Stimulated activated naive B cell treated with anti-CD40 and anti-IgM and Interleukin-4, amounts not matched to agents 10 μg/mL and 1 μg/mL and 100 μg/mL, for 72 hours (primary cell): Measurements from ENCODE around the gene ANO3.

Experiments
- ATAC-seq, 2 donors: fragments of 150-1000 bp; cut with Tn5 transposase; replicated peaks; 2 replicates each; pipeline ENCODE4 v1.10.0; 2021; ENCODE audit warnings: moderate library complexity in 1 of 2
- DNase-seq: peaks from one replicate; pipeline ENCODE4 v3.0.0; 2021
- H3K27ac Mint-ChIP-seq: one replicate; pipeline ENCODE4 v1.8.0; 2022; ENCODE audit warnings: mild to moderate bottlenecking, mixed read lengths
- H3K27me3 Mint-ChIP-seq, 2 donors: one replicate each; pipeline ENCODE4 v1.8.0; 2022; ENCODE audit warnings: mixed read lengths in 2 of 2
- H3K36me3 Mint-ChIP-seq, 2 donors: one replicate each; pipeline ENCODE4 v1.8.0; 2022; ENCODE audit warnings: mixed read lengths in 2 of 2, mild to moderate bottlenecking in 1 of 2
- H3K4me1 Mint-ChIP-seq, 2 donors: one replicate each; pipeline ENCODE4 v1.8.0; 2022; ENCODE audit warnings: mixed read lengths in 2 of 2, mild to moderate bottlenecking in 1 of 2
- H3K4me3 Mint-ChIP-seq, 2 donors: one replicate each; pipeline ENCODE4 v1.8.0; 2022; ENCODE audit warnings: mild to moderate bottlenecking in 2 of 2, mixed read lengths in 2 of 2, moderate library complexity in 1 of 2
- H3K9me3 Mint-ChIP-seq, 2 donors: one replicate each; pipeline ENCODE4 v1.8.0; 2022; ENCODE audit warnings: mixed read lengths in 2 of 2, mild to moderate bottlenecking in 1 of 2

The ANO3 gene

DNA sequence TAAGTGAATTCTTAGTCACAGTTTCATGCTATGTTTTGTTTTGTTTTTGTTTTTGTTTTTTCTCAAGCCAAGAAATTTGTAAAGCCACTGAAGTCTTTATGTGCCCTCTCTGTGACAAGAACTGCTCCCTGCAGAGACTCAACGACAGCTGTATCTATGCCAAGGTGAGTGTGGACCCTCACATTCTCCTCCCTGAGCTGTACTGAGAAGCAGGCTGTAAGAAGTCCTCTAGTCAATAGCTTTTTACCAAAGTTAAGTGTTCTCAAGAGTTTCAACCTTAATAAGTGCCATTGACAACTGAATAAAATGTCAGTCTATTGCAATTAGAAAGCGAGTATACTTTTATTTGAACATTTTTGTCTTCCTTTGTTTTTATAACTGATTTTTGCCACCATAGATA is 221.3 kb downstream of the ANO3 start:
- Mint-ChIP-seq H3K4me3 (no peak overlapping the region), H3K9me3 (peaks cover 0 to 3% of the 10 kb centered on the region in 2 donors), H3K36me3 (no peaks in the 10 kb centered on the region), H3K27me3 (no peaks in the 10 kb centered on the region), H3K4me1 (no peaks in the 10 kb centered on the region), H3K27ac (no peak overlapping the region)
- ATAC-seq (no peak), DNase-seq (no peak)

DNA sequence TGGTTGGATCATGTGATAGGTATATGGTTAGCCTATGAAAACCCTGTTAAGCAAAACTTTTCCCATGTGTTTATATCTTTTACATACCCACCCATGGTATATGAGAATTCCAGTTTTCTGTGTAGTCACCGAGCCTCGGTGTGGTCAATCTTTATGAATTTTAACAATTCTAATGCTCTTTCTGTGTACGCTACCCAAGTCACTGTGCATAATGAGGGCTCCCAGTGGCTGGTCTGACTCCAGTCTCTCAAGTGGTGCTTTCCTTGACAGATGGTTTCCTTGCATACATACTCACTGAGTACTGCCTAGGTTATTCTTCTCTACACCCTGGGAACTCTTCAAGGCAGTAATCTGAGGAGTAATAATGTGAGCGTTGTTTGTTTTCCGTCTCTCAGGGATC is 222.5 kb downstream of the ANO3 start:
- H3K27ac Mint-ChIP-seq, result no peak overlapping the region
- H3K4me3 Mint-ChIP-seq, result no peak overlapping the region
- H3K4me1 Mint-ChIP-seq, result no peaks in the 10 kb centered on the region
- no peak for DNase-seq
- no peaks in the 10 kb centered on the region for H3K27me3 Mint-ChIP-seq
- H3K9me3 Mint-ChIP-seq, result peaks cover 0 to 3% of the 10 kb centered on the region in 2 donors
- H3K36me3 Mint-ChIP-seq, result no peaks in the 10 kb centered on the region
- ATAC-seq, result no peak

- no peak for DNase-seq
These were observed 224.7 kb downstream of the ANO3 start for GRCh38 chr11:26556582-26556981.

DNA sequence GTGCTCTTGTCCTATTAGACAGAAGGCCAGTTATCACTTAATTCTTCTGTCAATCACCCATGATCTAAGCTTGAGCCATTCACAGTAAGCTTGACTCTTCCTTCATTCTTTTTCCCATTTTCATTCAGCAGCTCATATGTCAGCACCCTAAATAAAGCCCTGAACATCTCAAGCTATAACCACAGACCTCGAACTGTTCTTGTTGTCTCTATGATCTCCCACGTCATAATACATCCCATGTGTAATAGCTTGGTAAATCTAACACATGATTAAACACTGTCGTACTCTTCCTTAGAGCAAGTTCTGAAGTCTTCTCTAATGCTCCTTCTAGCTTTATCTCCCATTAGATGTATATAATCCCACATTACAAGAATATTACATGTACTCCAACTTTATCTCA is 225.7 kb downstream of the ANO3 start:
- no peaks in the 10 kb centered on the region for H3K27me3 Mint-ChIP-seq
- H3K36me3 Mint-ChIP-seq, result no peaks in the 10 kb centered on the region
- no peaks in the 10 kb centered on the region for H3K4me1 Mint-ChIP-seq
- DNase-seq (no peak), ATAC-seq (no peak)
- H3K27ac Mint-ChIP-seq, result no peak overlapping the region
- peaks cover 0 to 3% of the 10 kb centered on the region in 2 donors for H3K9me3 Mint-ChIP-seq
- H3K4me3 Mint-ChIP-seq, result no peak overlapping the region

More at GRCh38 chr11:26556582-26556981, 224.7 kb downstream of the ANO3 start:
- Mint-ChIP-seq H3K36me3 (no peaks in the 10 kb centered on the region), H3K27me3 (no peaks in the 10 kb centered on the region), H3K27ac (no peak overlapping the region), H3K9me3 (peaks cover 0 to 3% of the 10 kb centered on the region in 2 donors), H3K4me1 (no peaks in the 10 kb centered on the region), H3K4me3 (no peak overlapping the region)
- ATAC-seq, result no peak

GRCh38 chr11:26558190-26558589 is 226.3 kb downstream of the ANO3 start:
- no peak for DNase-seq
- Mint-ChIP-seq H3K27me3 (no peaks in the 10 kb centered on the region), H3K36me3 (no peaks in the 10 kb centered on the region), H3K27ac (no peak overlapping the region), H3K4me1 (no peaks in the 10 kb centered on the region), H3K4me3 (no peak overlapping the region), H3K9me3 (peaks cover 0 to 2% of the 10 kb centered on the region in 2 donors)
- ATAC-seq, result no peak

- Mint-ChIP-seq H3K4me3 (no peak overlapping the region), H3K27me3 (no peaks in the 10 kb centered on the region), H3K27ac (no peak overlapping the region), H3K9me3 (no peaks in the 10 kb centered on the region), H3K36me3 (no peaks in the 10 kb centered on the region), H3K4me1 (no peaks in the 10 kb centered on the region)
- DNase-seq, result no peak
- no peak for ATAC-seq
These were observed 237.7 kb downstream of the ANO3 start for GRCh38 chr11:26569646-26570045.

DNA sequence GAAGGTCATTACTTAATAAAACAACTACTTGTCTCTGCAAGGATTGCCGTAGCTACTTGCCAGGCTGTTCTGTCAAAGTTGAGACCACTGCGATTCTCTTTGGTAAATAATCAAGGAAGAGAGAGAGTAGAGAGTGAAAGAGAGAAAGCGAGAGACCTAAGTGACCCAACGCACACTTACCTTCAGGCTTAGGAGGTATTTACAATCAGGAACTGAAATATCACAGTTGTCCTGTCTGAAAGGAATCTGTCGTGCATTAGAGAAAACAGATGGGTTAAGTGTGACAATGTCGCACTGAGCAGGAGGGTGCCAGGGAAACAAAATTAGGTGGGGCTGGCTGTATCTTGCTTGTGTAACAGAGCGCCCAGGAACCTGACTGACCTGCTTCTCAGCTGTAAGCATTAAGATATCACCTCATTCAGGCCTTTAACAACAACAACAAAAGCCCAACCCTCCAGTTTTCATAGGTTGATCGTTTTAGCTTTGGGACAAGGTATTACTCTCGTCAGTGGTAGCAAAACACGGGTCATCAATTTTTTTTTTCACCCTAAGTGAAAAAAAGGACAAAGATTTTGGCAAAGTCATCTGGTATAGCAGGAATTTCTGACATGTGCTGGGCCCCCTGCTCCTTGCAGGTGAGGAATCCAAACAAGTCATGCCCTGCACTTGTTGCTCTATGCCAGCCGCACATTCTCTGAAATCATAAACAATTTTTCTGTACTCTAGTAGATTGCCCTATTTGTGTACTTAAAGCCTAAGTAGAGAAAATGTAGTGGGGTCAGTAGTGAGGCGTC is 240.1 kb downstream of the ANO3 start, which contains the start of gene MUC15:
MUC15 (minus strand) TSS at position 403 of the 794 bp plus-strand sequence. CDS start 5,169 bp downstream, outside the sequence.
- H3K27ac Mint-ChIP-seq, result no peak within 1 kb of the TSS
- no peak within 1 kb of the TSS for H3K4me3 Mint-ChIP-seq
- H3K27me3 Mint-ChIP-seq, result no peaks in the 10 kb centered on the region
- ATAC-seq, result no peak
- no peaks in the 10 kb centered on the region for H3K36me3 Mint-ChIP-seq
- H3K4me1 Mint-ChIP-seq, result no peaks in the 10 kb centered on the region
- DNase-seq, result no peak
- H3K9me3 Mint-ChIP-seq, result no peaks in the 10 kb centered on the region

DNA sequence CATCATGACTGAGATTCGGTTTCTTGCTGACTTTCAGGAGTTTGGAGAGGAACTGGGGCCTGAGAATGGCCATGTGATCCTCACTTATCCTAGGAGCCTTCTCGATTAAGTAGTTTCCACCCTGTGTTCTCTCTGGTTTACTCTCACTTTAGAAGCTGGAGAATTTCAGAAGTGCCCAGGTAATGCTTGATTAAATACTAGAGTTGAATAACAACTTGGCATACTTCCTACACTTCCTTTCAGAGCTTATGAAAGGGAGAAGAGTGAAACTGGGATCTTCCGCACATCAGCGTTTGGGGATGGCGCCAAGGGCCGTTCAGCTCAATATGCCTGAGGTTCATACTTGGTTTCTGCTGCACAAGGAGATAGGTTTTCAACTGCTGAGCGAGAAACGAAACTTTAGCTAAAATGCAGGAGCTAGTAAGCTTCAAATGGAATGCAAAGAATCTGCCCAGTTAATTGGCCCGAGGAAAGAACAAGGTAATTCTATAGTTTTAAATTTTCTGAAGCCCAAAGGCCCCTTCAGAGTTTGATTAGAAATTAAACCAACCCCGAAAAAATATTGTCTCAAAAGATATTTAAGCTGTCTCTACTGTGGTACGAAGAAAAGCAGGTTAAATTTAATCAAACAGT is 241.0 kb downstream of the ANO3 start:
- Mint-ChIP-seq H3K27ac (no peak overlapping the region), H3K27me3 (no peaks in the 10 kb centered on the region), H3K9me3 (no peaks in the 10 kb centered on the region), H3K4me1 (no peaks in the 10 kb centered on the region), H3K4me3 (no peak overlapping the region), H3K36me3 (no peaks in the 10 kb centered on the region)
- no peak for ATAC-seq
- DNase-seq, result no peak

- Mint-ChIP-seq H3K27me3 (no peaks in the 10 kb centered on the region), H3K36me3 (no peaks in the 10 kb centered on the region), H3K4me3 (no peak overlapping the region), H3K4me1 (no peaks in the 10 kb centered on the region), H3K9me3 (no peaks in the 10 kb centered on the region), H3K27ac (no peak overlapping the region)
- no peak for DNase-seq
- no peak for ATAC-seq
These were observed 242.0 kb downstream of the ANO3 start for GRCh38 chr11:26573896-26574295.

DNA sequence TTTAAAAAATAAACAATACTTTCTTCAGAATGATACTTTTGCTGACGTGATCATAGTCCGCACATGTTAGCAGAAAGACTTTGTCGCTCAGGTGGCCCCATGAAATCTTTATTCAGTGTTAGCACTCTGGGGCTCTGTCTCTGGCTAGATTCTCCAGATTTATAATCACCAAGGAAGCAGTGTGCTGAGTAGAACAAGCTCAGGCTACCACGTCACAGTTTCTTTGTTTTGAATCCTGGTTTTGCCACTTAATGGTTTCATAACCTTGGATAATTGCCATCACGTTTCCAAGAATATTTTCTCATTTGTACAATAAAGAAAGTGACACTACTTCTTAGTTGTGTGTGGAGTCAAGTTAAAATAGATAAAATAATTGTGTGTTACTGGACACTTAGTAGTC is 244.0 kb downstream of the ANO3 start:
- Mint-ChIP-seq H3K36me3 (no peaks in the 10 kb centered on the region), H3K27ac (no peak overlapping the region)

DNA sequence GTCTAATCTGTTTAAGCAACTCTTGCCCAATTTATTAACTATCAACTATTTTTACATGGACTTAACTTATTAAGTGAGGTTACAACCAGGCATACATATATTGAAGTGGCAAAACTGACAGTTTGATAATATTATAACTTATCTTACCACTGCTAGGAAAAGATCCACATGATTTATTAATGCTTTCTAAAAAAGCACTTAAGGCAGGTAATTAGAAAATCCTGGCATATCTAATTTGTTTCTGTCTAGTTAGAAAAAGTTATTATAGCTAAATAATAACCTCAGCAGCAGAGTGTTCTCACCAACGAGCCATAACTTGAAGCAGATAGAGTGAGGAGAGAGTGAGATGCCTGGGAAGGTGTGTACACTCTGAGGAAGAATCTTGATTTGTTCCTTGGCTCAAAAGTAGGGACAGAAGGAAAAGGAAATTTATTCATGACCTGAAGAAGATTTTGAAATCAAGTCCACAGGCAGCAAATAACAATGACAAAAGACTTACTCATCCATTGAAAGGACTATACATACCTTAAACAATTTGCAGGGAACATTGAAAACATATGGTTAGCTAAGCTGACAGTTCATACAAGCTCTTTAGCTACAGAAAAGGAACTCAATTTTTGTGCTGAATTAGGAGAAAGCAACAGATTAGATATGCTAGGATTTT is 247.2 kb downstream of the ANO3 start:
- Mint-ChIP-seq H3K9me3 (no peaks in the 10 kb centered on the region), H3K4me1 (no peaks in the 10 kb centered on the region), H3K27ac (no peak overlapping the region), H3K27me3 (no peaks in the 10 kb centered on the region), H3K4me3 (no peak overlapping the region), H3K36me3 (no peaks in the 10 kb centered on the region)
- ATAC-seq (no peak), DNase-seq (no peak)

More for the DNA sequence above, 244.0 kb downstream of the ANO3 start:
- Mint-ChIP-seq H3K4me1 (no peaks in the 10 kb centered on the region), H3K4me3 (no peak overlapping the region), H3K27me3 (no peaks in the 10 kb centered on the region), H3K9me3 (no peaks in the 10 kb centered on the region)
- ATAC-seq, result no peak
- DNase-seq, result no peak

DNA sequence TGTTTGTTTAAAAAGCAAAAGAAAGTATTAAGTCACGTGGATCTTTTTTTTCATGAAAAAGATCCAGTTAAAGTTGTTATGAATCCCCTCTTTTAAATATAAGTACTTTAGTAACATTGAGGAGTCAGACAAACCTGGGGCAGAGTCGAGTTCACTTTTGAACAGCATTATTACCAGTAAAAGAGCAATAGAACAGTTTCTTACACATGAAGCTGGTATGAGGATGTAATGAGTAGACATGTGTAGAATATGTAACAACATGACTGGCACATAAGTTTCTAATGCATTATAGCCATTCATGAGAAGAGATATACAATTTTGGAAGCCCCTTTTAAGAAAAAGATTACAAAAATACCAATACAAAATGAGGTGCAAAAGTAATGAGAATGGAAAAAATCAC is 247.8 kb downstream of the ANO3 start:
- Mint-ChIP-seq H3K9me3 (no peaks in the 10 kb centered on the region), H3K4me3 (no peak overlapping the region), H3K27ac (no peak overlapping the region), H3K4me1 (no peaks in the 10 kb centered on the region), H3K27me3 (no peaks in the 10 kb centered on the region), H3K36me3 (no peaks in the 10 kb centered on the region)
- DNase-seq (no peak), ATAC-seq (no peak)

- Mint-ChIP-seq H3K36me3 (no peaks in the 10 kb centered on the region), H3K9me3 (no peaks in the 10 kb centered on the region), H3K4me3 (no peak overlapping the region), H3K4me1 (no peaks in the 10 kb centered on the region), H3K27ac (no peak overlapping the region), H3K27me3 (no peaks in the 10 kb centered on the region)
- DNase-seq (no peak), ATAC-seq (no peak)
These were observed 249.0 kb downstream of the ANO3 start for GRCh38 chr11:26580929-26581328.

DNA sequence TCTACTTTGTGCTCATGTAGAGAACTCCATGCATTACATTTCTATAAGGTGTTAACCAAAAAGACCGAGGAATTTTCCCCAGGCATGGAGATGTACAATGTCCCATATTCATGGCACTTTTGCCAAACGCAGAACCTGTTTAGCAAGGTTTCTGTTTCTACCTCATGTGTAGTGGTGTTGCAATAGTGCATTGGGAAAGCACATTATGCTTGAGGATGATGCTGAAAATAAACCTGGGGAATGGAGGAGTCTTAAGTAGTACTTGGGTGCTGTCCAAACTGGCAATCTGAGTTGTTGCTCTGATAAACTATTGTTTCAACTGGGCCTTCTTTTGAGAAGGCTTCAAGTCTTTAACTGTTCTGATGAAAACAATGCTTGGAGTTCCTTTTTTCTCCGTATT is 251.6 kb downstream of the ANO3 start:
- Mint-ChIP-seq H3K36me3 (no peaks in the 10 kb centered on the region), H3K4me3 (no peak overlapping the region), H3K4me1 (no peaks in the 10 kb centered on the region), H3K9me3 (no peaks in the 10 kb centered on the region), H3K27me3 (no peaks in the 10 kb centered on the region), H3K27ac (no peak overlapping the region)
- DNase-seq, result no peak
- no peak for ATAC-seq

DNA sequence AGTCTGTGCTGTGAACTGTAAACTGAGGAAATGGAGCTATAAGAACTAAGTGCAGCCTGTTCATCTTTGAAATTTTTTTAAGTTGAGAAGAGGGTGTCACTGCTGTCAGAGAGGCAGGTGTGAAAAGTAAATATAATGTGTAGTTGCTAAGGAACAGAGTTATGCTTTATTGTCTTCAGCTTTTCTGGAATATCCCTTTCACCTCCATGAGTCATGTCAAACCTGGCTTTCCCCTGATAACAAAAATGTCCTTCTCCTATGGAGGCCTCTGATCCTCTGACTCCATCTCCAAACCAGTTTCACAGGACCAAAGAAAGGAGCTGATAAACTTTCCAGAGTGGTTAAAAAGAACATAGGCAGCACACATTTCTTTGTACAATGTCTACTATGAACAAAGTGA is 252.9 kb downstream of the ANO3 start:
- Mint-ChIP-seq H3K9me3 (no peaks in the 10 kb centered on the region), H3K27ac (no peak overlapping the region), H3K4me1 (no peaks in the 10 kb centered on the region), H3K36me3 (no peaks in the 10 kb centered on the region), H3K27me3 (no peaks in the 10 kb centered on the region), H3K4me3 (no peak overlapping the region)
- no peak for DNase-seq
- ATAC-seq, result no peak
